ENCODE measurements around the gene OR52H1.
"Not testable (repeated sequence)": the region's sequence is repeated elsewhere in the genome, so short reads cannot be mapped to it uniquely, and the experiment has no call there.

Gene OR52H1

GRCh38 chr11:5548440-5548839 is at the start of gene OR52H1:
Gene OR52H1, minus strand, starts transcription at chr11:5548540. Its CDS starts 3,035 bp downstream, at chr11:5545505.
- no peak for DNase-seq

- no peak for DNase-seq
Observed at GRCh38 chr11:5597953-5598352, 49.6 kb upstream of the OR52H1 start.

DNA sequence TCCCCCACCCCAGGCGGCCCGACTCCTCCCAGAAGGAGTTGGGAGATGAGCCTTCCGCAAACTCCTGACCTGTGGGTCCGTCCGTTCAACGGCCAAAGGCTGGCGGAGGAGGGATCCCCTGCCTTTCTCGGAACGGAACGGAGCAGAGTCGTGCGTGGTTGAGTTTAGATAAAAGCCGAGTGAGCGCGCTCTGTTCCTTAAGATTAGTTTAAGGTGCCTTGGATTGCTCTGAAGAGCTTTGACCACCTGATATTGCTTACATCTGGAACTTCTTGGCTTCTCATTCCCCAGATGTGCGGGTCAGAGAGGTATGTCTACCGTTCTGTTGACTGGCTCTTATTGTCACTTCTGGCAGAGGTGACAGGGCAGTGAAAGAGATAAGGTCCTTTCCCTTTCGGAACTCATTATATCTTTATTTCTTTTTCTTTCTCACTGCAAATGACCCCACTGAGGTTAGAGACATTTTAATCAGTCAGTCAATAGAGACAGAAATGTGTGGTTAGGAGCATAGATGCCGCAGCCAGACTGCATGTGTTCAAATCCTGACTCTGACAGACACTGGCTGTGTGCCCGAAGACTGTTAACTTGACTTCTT is 48.4 kb upstream of the OR52H1 start, which contains the start of gene TRIM6:
TRIM6 (plus strand) TSS at position 31 of the 595 bp plus-strand sequence; CDS start at position 292, 261 bp downstream.
- DNase-seq: no peak

DNA sequence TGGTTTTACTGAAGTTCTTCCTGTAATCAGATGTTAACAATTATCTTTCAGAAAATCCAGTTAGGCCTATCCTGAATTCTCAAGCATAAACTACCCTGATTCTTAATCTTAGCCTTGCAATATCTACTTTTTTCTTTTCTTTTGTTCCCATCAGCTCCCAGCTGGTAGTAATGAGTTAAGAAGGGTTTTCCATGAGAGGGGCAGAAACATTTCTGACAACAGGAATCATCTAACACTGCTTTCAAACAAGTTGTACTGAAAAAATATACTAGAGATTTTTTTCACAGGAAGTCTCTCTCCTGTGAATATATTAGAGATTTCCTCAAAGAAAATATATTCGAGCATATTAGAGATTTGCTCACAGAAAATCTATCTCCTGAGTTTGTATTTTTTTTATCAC is 44.8 kb upstream of the OR52H1 start:
- DNase-seq: no peak

DNA sequence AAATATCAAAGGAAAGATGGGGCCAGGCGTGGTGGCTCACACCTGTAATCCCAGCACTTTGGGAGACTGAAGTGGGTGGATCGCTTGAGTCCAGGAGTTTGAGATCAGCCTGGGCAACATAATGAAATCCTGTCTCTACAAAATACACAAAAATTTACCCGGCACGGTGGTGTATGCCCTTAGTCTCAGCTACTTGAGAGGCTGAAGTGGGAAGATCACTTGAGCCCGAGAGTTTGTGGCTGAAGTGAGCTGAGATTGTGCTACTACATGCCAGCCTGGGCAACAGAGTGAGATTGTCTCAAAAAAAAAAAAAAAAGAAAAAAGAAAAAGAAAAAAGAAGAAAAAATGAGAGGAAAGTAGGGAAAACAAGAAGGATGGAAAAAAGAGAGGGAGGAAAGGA is 44.3 kb upstream of the OR52H1 start:
- no peak for DNase-seq

GRCh38 chr11:5591613-5592012 is 43.3 kb upstream of the OR52H1 start:
- DNase-seq: no peak

- not testable (repeated sequence) for DNase-seq
Observed at GRCh38 chr11:5589906-5590305, 41.6 kb upstream of the OR52H1 start.

- not testable (repeated sequence) for DNase-seq
Observed at GRCh38 chr11:5584458-5584857, 36.1 kb upstream of the OR52H1 start.

GRCh38 chr11:5581014-5581413 is 32.7 kb upstream of the OR52H1 start:
- no peak for DNase-seq

- DNase-seq: no peak
Observed at GRCh38 chr11:5580577-5580976, 32.2 kb upstream of the OR52H1 start, which contains the start of gene OR52B6. Gene OR52B6, plus strand, starts transcription at chr11:5580877. Its CDS starts 0 bp downstream, at chr11:5580877.

GRCh38 chr11:5577101-5577500 is 28.8 kb upstream of the OR52H1 start:
- no peak for DNase-seq

DNA sequence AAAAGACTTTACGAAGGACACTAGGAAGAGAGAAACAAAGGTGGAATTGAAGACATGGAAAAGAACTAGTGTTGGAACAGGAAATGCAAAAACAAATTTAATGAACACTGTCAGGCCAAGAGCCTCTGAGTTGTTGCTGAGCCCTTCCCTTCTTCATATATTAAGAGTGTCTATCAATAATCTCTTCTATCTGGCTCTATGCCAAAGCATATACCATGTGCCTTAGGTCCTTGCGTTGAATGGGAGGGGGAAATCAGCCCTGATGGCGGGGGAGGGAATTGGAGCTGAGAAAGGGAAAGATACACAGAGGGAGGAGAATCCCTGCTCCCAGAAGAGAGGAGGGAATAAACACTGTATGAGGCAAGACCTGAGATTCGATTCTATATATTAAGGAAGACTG is 26.8 kb upstream of the OR52H1 start:
- DNase-seq: no peak

DNA sequence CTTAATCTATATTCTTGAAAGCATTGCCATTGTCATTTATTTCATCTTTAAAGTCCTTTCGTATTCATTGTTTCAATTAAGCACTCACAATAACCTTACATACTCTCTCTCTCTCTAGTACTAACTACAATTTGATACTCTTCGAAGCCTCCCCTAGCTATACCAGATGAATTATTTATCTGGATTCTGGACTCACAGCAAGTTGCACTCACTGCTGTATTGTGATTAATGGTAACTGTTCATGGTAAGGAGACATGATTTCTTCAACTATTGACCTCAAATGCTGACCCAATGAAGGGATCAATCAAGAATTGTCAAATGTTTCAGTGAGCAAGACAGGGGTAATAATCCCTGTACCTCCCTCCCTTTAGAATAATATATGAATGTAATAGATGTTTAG is 26.3 kb upstream of the OR52H1 start:
- no peak for DNase-seq

- DNase-seq: no peak
Observed at GRCh38 chr11:5564259-5565019, 16.1 kb upstream of the OR52H1 start.

- DNase-seq: no peak
Observed at GRCh38 chr11:5557751-5558150, 9.4 kb upstream of the OR52H1 start.

GRCh38 chr11:5556596-5557188 is 8.4 kb upstream of the OR52H1 start:
- no peak for DNase-seq

DNA sequence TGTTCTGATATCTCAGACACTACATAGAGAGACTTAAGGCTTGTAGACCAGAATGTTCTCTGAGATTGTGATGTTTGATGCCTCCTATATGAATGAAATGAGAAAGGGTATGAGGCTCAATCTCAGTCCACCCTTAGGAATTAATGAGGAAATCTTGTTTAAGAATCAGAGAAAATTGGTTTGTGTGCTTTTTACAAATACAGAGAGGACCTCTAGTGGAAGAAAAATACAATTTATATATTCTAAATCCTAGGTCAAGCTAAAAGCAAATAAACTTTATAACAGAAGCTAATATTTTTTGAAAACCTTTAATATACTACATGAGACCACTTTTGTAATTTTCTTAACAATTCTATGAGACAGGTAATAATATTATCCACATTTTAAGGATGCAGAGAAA is 5.0 kb upstream of the OR52H1 start:
- DNase-seq: no peak

DNA sequence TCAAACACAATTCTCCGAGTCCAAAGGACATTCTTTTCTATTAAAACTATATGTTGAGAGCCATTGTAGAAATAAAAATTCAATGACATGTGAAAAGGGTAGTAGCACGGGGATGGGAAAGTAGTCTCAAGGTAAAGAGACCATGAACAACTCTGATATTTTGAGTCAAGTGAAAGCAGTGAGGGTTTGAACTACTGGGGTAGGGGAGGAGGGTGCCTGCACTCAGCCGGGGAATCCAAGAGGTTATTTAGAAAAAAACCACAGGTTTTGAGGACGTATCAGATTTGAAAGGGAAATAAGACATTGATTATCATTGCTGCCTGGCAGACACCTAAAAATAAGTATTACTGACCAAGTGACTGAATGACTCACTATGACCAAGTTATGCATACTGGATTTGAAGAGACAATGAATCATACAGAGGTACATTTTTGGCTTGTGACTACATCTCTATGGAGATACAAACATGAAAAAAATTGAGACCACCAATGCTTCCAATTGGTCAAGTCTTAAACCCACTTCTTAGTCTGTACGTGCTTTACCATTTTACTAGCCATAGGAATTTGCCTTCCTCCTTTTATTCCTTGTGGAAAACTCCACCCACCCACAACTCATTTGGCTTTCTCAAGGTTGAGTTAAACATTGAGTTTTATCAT is 2.2 kb upstream of the OR52H1 start:
- DNase-seq: no peak

DNA sequence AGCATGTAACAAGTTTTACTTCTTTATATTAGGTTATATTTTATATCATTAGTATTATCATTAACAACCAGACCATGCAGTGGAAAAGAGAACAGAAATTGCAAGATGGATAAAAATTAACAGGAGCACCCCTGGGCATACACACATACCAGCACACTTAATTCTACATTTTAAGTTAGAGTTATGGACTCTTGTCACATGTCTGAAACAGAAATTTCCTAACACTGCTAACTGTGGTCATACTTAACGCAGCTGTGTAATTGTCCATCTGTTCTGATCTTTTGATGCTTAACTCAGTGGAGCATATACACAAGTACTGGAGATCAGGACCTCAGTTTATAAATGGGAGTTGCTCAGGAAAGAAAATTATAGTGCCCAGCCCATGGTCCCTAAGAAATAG is 358 bp downstream of the OR52H1 start:
- DNase-seq: no peak

DNA sequence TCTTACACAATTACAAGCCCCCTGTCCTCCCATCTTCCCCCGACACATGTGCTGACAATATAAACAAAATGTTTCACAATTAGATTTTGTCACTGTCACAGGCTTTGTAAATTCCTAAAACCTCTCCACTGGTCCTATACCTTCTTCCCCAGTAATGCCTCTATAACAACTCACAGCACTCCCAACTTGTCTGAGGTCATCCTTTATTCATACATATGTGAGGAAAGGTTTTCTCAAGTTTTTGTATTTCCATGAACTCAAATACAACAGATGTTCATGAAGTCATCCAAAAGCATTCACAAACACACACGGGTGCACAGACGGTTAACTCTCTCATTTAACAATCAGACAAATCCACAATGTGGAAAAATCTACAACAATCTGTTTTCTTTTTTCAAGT is 1.9 kb downstream of the OR52H1 start:
- no peak for DNase-seq

- no peak for DNase-seq
Observed at GRCh38 chr11:5541427-5541826, 6.9 kb downstream of the OR52H1 start.

DNA sequence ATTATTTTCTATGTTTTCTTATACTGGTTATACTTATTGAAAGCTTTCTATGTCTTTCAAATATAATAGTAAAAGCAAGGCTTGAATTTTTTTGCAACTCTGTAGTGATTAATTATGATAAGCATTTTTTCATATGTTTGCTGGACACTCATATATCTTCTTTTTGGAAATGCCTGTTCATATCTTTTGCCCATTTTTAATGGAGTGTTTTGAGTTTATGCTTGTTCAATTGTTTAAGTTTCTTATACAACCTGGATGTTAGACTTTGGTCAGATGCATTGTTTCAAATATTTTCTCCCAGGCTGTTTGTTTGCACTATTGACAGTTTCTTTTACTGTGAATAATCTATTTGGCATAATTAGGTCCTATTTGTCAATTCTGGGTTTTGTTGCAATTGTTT is 11.9 kb downstream of the OR52H1 start:
- DNase-seq: no peak

DNA sequence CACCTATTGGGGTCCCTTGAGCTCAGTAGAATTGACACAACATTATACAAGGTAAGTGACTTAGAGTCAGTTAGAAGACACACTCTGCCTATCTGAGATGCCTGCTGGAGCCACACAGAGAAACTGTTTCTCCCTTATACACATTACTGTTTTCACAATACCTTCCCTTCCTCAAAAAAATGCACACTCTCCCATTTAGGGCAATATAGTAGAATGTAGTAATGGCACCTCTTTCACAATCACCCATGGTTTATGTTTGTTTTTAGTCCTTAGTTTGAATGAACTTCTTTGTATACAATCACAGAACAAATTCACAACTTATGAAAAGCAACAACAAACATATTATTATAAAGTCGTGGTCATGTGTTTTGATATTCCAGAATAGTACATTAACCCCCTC is 14.3 kb downstream of the OR52H1 start:
- DNase-seq: no peak

Data from SIG-M5 (cell line).